GM23338 (cell line): ENCODE data around the gene C4orf51. TPM values are rescaled to one million over a fixed set of nuclear protein-coding genes. Genes with fewer than 3 reads are reported as not detected.

Experiments
- ATAC-seq: fragments of 200-7000 bp; cut with Tn5 transposase; 3 replicates; pipeline ENCODE4 v1.9.1; 2020
- DNase-seq: peaks from one replicate; pipeline ENCODE4 v3.0.0-alpha.2; 2015; ENCODE audit warnings: low spot score
- H2AFZ ChIP-seq: fragments of 200-600 bp; sonication (generic); 2 replicates; pipeline ENCODE4 v1.8.0; 2016; ENCODE audit warnings: antibody characterized with exemption, mild to moderate bottlenecking, moderate library complexity
- H3F3A ChIP-seq: fragments of 200-600 bp; sonication (generic); replicated peaks from 2 replicates; pipeline ENCODE4 v1.8.0; 2017; ENCODE audit warnings: antibody characterized with exemption, mixed run types, low read depth
- H3K27ac ChIP-seq: fragments of 200-600 bp; sonication (generic); 2 replicates; pipeline ENCODE4 v1.6.1; 2016; ENCODE audit warnings: low read depth
- H3K27me3 ChIP-seq: fragments of 200-600 bp; sonication (generic); 2 replicates; pipeline ENCODE4 v1.8.0; 2016; ENCODE audit warnings: mild to moderate bottlenecking, mixed run types, moderate library complexity; ENCODE audit not compliant: insufficient read depth
- H3K36me3 ChIP-seq: fragments of 200-600 bp; sonication (generic); 2 replicates; pipeline ENCODE4 v1.8.0; 2016; ENCODE audit warnings: mild to moderate bottlenecking; ENCODE audit not compliant: insufficient read depth
- H3K4me1 ChIP-seq: fragments of 200-600 bp; sonication (generic); 2 replicates; pipeline ENCODE4 v1.8.0; 2016; ENCODE audit warnings: mild to moderate bottlenecking, moderate library complexity; ENCODE audit not compliant: insufficient read depth
- H3K4me2 ChIP-seq: fragments of 200-600 bp; sonication (generic); 2 replicates; pipeline ENCODE4 v1.7.1; 2017; ENCODE audit warnings: mixed run types
- H3K4me3 ChIP-seq: fragments of 200-600 bp; sonication (generic); 2 replicates; pipeline ENCODE4 v1.6.1; 2016; ENCODE audit warnings: mixed run types
- H3K79me2 ChIP-seq: fragments of 200-600 bp; sonication (generic); replicated peaks from 2 replicates; pipeline ENCODE4 v1.8.0; 2017; ENCODE audit warnings: mild to moderate bottlenecking; ENCODE audit not compliant: insufficient read depth
- H3K9me2 ChIP-seq: fragments of 200-600 bp; sonication (generic); 2 replicates; pipeline ENCODE4 v1.8.0; 2017; ENCODE audit not compliant: insufficient read depth
- H4K20me1 ChIP-seq: fragments of 200-600 bp; sonication (generic); replicated peaks from 2 replicates; pipeline ENCODE4 v1.8.0; 2017; ENCODE audit warnings: mild to moderate bottlenecking; ENCODE audit not compliant: insufficient read depth
- H3K27ac Mint-ChIP-seq: 2 replicates; pipeline ENCODE4 v1.8.0; 2020; ENCODE audit warnings: inconsistent platforms, mild to moderate bottlenecking, moderate library complexity, mixed read lengths
- H3K27me3 Mint-ChIP-seq: 3 replicates; pipeline ENCODE4 v1.8.0; 2022; ENCODE audit warnings: low read depth, mild to moderate bottlenecking, moderate library complexity, mixed read lengths, inconsistent platforms; ENCODE audit not compliant: insufficient read depth, poor library complexity
- H3K36me3 Mint-ChIP-seq: 3 replicates; pipeline ENCODE4 v1.8.0; 2021; ENCODE audit warnings: low read depth, mild to moderate bottlenecking, inconsistent platforms, moderate library complexity, mixed read lengths
- H3K4me1 Mint-ChIP-seq: 3 replicates; pipeline ENCODE4 v1.8.0; 2020; ENCODE audit warnings: mild to moderate bottlenecking, inconsistent platforms, mixed read lengths
- H3K4me3 Mint-ChIP-seq: 3 replicates; pipeline ENCODE4 v1.8.0; 2021; ENCODE audit warnings: moderate library complexity, mild to moderate bottlenecking, inconsistent platforms, mixed read lengths
- H3K9me3 Mint-ChIP-seq: 3 replicates; pipeline ENCODE4 v1.8.0; 2020; ENCODE audit warnings: moderate library complexity, mild to moderate bottlenecking, inconsistent platforms, mixed read lengths
- CREB1 ChIP-seq: fragments of 250-450 bp; sonication (Bioruptor Pico); IDR thresholded peaks from 2 replicates; pipeline ENCODE4 v1.5.0; 2020; ENCODE audit warnings: low read depth, mild to moderate bottlenecking, moderate library complexity
- EZH2phosphoT487 ChIP-seq: fragments of 200-600 bp; sonication (generic); IDR thresholded peaks from one replicate; pipeline ENCODE4 v1.8.1; 2018; ENCODE audit warnings: antibody characterized with exemption; ENCODE audit not compliant: unreplicated experiment
- POLR2AphosphoS5 ChIP-seq: IDR thresholded peaks from 2 replicates; pipeline ENCODE4 v1.6.1; 2016; ENCODE audit warnings: antibody characterized with exemption, low read depth
- ZNF331 ChIP-seq: fragments of 250-450 bp; sonication (Bioruptor Pico); IDR thresholded peaks from 2 replicates; pipeline ENCODE4 v1.5.0; 2020; ENCODE audit warnings: low read depth, mild to moderate bottlenecking, moderate library complexity
- polyA plus RNA-seq: library from polyadenylated mRNA; unstranded; fragments of >200 nt; fragmentation: Nextera tagmentation; extraction: Ambion mirVana; gene quantifications from 2 replicates; pipeline ENCODE4 v1.2.1, GENCODE V29; 2016
- total RNA-seq: library from RNA; depleted of rRNA; stranded (reverse); fragments of >200 nt; shearing (Covaris generic); gene quantifications from 2 replicates; pipeline ENCODE4 v1.2.3, GENCODE V29; 2014
- TF ChIP-seq, protein P1 (sequence below): fragments of 250-450 bp; sonication (Bioruptor Pico); IDR thresholded peaks from 2 replicates; pipeline ENCODE4 v1.5.0; 2020; ENCODE audit warnings: mild to moderate bottlenecking, moderate library complexity
- TF ChIP-seq, protein P2 (sequence below): IDR thresholded peaks from one replicate; pipeline ENCODE4 v1.6.1; 2018; ENCODE audit warnings: antibody characterized with exemption; ENCODE audit not compliant: unreplicated experiment

Gene C4orf51
- total and polyA plus RNA-seq, 2 experiments from 2014 or later: not detected

DNA sequence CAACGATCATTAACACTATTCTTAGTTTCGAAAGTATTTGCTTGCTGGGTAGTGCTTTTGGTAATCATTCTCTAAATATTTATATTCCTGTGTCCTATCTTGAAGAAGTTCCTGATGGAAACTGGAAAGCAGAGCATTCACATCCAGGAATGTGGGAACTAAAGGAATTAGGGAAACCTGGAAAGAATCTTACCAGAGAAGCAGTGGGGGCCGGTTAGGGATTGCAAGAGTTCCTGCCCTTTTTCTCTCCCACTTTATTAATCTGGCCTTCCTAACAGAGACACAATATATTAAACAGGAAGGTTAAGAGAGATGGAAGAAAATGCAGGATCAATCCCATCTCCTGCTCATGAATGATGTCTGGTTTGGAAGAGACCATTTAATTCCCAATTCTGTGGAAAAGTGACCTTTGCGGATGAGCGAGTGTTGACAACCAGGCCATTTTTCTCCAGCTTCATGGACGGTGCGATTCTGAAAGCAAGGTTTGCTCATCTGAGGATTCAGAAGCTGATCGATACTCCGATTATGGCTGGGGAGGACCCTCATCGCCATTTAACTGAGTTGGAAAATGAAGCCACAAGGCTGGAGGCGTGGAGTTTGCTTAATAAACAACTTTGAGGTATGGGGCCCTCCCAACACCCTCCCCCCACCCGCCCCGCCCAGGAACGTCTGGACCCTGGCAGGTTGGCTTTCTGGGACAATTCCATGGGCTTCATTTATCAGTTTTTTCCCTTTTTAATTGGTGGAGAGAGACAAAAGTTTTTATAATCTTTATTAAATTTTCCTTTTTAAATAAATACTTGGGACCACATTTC, 52.3 kb downstream of the C4orf51 start (continued):
- TF ChIP-seq, protein P1, sequence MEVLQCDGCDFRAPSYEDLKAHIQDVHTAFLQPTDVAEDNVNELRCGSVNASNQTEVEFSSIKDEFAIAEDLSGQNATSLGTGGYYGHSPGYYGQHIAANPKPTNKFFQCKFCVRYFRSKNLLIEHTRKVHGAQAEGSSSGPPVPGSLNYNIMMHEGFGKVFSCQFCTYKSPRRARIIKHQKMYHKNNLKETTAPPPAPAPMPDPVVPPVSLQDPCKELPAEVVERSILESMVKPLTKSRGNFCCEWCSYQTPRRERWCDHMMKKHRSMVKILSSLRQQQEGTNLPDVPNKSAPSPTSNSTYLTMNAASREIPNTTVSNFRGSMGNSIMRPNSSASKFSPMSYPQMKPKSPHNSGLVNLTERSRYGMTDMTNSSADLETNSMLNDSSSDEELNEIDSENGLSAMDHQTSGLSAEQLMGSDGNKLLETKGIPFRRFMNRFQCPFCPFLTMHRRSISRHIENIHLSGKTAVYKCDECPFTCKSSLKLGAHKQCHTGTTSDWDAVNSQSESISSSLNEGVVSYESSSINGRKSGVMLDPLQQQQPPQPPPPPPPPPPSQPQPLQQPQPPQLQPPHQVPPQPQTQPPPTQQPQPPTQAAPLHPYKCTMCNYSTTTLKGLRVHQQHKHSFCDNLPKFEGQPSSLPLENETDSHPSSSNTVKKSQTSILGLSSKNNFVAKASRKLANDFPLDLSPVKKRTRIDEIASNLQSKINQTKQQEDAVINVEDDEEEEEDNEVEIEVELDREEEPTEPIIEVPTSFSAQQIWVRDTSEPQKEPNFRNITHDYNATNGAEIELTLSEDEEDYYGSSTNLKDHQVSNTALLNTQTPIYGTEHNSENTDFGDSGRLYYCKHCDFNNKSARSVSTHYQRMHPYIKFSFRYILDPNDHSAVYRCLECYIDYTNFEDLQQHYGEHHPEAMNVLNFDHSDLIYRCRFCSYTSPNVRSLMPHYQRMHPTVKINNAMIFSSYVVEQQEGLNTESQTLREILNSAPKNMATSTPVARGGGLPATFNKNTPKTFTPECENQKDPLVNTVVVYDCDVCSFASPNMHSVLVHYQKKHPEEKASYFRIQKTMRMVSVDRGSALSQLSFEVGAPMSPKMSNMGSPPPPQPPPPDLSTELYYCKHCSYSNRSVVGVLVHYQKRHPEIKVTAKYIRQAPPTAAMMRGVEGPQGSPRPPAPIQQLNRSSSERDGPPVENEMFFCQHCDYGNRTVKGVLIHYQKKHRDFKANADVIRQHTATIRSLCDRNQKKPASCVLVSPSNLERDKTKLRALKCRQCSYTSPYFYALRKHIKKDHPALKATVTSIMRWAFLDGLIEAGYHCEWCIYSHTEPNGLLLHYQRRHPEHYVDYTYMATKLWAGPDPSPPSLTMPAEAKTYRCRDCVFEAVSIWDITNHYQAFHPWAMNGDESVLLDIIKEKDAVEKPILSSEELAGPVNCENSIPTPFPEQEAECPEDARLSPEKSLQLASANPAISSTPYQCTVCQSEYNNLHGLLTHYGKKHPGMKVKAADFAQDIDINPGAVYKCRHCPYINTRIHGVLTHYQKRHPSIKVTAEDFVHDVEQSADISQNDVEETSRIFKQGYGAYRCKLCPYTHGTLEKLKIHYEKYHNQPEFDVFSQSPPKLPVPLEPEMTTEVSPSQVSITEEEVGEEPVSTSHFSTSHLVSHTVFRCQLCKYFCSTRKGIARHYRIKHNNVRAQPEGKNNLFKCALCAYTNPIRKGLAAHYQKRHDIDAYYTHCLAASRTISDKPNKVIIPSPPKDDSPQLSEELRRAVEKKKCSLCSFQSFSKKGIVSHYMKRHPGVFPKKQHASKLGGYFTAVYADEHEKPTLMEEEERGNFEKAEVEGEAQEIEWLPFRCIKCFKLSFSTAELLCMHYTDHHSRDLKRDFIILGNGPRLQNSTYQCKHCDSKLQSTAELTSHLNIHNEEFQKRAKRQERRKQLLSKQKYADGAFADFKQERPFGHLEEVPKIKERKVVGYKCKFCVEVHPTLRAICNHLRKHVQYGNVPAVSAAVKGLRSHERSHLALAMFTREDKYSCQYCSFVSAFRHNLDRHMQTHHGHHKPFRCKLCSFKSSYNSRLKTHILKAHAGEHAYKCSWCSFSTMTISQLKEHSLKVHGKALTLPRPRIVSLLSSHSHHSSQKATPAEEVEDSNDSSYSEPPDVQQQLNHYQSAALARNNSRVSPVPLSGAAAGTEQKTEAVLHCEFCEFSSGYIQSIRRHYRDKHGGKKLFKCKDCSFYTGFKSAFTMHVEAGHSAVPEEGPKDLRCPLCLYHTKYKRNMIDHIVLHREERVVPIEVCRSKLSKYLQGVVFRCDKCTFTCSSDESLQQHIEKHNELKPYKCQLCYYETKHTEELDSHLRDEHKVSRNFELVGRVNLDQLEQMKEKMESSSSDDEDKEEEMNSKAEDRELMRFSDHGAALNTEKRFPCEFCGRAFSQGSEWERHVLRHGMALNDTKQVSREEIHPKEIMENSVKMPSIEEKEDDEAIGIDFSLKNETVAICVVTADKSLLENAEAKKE: no peak

DNA sequence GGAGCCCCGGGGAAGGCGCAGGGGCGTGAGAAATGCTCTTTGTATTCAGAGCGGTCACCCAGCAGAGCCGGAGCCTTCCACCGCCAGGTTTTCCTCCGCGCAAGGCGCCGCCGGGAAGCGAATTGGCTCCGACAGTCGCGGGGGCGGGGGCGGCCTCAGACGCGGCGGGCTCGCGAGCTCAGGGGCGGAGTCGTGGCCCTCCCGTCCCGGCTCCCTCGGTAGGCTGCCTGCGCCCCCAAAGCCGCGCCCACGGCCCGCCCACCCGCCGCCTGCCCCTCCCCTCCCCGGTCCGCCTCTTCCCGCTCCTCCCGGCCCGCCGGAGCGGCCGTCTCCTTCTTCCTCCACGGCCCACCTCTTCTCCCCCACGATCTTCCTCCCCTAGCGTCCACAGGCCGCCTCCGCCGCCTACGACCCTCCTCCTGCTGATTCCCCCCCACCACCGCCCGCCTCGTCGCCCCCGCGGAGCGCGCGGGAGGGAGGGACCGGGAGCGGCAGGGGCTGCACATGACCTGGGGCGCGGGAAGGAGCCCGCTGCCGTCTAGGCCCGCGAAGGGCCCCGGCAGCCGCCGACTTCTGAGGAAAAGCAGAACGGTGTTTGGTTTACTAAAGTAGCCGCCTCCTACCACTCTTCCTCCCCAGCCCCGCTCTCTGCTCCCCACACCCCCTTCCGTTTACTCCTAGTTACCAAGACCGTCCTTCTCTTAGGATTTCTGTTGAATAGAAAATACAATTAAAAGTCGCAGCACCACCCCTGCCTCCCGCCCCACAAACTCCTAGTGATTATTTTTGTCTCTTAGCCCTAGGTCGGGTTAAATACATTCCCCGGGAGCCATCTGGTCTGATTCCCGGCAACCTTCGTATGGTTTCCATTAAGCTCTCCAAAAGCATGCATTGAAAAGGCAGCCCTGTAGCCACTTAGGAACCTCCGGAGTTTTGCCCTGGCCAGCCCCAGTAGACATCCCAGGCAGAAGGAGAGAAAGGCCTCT, 53.2 kb downstream of the C4orf51 start:
- no peaks in the 10 kb centered on the region for H3K79me2 ChIP-seq
- peak overlapping the region; percentile 96 for H3K27ac Mint-ChIP-seq
- peak overlapping the region; percentile 83 for H3K4me2 ChIP-seq
- H3K27me3 Mint-ChIP-seq: peaks cover 9% of the 10 kb centered on the region
- H3K27me3 ChIP-seq: no peaks in the 10 kb centered on the region
- no peaks in the 10 kb centered on the region; the same call in 2 of the 3 replicates for H3K36me3 Mint-ChIP-seq
- TF ChIP-seq, protein P2, sequence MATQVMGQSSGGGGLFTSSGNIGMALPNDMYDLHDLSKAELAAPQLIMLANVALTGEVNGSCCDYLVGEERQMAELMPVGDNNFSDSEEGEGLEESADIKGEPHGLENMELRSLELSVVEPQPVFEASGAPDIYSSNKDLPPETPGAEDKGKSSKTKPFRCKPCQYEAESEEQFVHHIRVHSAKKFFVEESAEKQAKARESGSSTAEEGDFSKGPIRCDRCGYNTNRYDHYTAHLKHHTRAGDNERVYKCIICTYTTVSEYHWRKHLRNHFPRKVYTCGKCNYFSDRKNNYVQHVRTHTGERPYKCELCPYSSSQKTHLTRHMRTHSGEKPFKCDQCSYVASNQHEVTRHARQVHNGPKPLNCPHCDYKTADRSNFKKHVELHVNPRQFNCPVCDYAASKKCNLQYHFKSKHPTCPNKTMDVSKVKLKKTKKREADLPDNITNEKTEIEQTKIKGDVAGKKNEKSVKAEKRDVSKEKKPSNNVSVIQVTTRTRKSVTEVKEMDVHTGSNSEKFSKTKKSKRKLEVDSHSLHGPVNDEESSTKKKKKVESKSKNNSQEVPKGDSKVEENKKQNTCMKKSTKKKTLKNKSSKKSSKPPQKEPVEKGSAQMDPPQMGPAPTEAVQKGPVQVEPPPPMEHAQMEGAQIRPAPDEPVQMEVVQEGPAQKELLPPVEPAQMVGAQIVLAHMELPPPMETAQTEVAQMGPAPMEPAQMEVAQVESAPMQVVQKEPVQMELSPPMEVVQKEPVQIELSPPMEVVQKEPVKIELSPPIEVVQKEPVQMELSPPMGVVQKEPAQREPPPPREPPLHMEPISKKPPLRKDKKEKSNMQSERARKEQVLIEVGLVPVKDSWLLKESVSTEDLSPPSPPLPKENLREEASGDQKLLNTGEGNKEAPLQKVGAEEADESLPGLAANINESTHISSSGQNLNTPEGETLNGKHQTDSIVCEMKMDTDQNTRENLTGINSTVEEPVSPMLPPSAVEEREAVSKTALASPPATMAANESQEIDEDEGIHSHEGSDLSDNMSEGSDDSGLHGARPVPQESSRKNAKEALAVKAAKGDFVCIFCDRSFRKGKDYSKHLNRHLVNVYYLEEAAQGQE: no peak
- peak; percentile 85 for TF ChIP-seq POLR2AphosphoS5
- TF ChIP-seq CREB1 (CRISPR knock-in tag): peak; percentile 72
- no peak for TF ChIP-seq ZNF331 (CRISPR knock-in tag)
- TF ChIP-seq EZH2phosphoT487: no peak
- peak overlapping the region; percentile 69 for H3K4me3 Mint-ChIP-seq
- H3K9me3 Mint-ChIP-seq: no peaks in the 10 kb centered on the region
- H3K27ac ChIP-seq: peak overlapping the region; percentile 100
- no peaks in the 10 kb centered on the region for H3K36me3 ChIP-seq
- peaks cover 4% of the 10 kb centered on the region; the same call in 1 of the 2 replicates for H3K9me2 ChIP-seq
- H3K4me1 ChIP-seq: peaks cover 38% of the 10 kb centered on the region
- no peaks in the 10 kb centered on the region for H4K20me1 ChIP-seq
- peak overlapping the region; percentile 72 for H3K4me3 ChIP-seq
- H3F3A ChIP-seq: peaks cover 9% of the 10 kb centered on the region
- peak; percentile 98 for DNase-seq
- H3K4me1 Mint-ChIP-seq: peaks cover 37% of the 10 kb centered on the region
- ATAC-seq: peak; percentile 87
- 0 out of 2 replicates have a peak overlapping the region, but pooled peaks have one; percentile 85 for H2AFZ ChIP-seq
